GM19463 (cell line): Measurements from ENCODE around the gene DEAF1.
"Not testable (repeated sequence)": the region's sequence is repeated elsewhere in the genome, so short reads cannot be mapped to it uniquely, and the experiment has no call there.

Experiments
- ATAC-seq: cut with Tn5 transposase; IDR thresholded peaks from one replicate; pipeline ENCODE4 v1.9.1; 2021; ENCODE audit warnings: mild to moderate bottlenecking, moderate library complexity; ENCODE audit not compliant: unreplicated experiment

DEAF1 gene

DNA sequence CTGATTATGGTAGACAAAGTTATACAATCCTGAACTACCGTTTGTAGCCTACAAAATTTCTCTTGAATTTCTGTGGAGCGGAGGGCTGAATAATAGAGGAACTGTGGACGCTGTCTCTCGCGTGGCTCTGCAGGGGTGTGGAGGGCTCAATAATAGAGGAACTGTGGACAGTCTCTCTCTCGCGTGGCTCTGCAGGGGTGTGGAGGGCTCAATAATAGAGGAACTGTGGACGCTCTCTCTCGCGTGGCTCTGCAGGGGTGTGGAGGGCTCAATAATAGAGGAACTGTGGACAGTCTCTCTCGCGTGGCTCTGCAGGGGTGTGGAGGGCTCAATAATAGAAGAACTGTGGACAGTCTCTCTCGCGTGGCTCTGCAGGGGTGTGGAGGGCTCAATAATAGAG lies 41.9 kb downstream of the DEAF1 start:
- ATAC-seq: not testable (repeated sequence)

DNA sequence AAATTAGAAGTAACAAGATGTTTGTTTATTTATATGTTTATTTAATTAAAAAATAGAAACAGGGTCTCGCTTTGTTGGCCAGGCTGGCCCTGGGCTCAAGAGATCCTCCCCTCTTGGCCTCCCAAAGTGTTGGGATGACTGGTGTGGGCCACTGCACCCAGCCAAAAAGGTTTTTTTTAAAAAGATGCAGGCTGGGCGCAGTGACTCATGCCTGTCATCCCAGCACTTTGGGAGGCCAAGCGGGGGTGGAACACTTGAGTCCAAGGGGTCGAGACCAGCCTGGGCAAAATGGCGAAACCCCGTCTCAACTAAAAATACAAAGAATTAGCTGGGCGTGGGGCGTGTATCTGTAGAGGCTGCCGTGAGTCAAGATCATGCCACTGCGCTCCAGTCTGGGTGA lies 44.5 kb downstream of the DEAF1 start:
- ATAC-seq: no peak

GRCh38 chr11:647672-648158 lies 47.3 kb downstream of the DEAF1 start:
- ATAC-seq: not testable (repeated sequence)

- no peak for ATAC-seq
Observed at GRCh38 chr11:646214-646613, 48.8 kb downstream of the DEAF1 start.

DNA sequence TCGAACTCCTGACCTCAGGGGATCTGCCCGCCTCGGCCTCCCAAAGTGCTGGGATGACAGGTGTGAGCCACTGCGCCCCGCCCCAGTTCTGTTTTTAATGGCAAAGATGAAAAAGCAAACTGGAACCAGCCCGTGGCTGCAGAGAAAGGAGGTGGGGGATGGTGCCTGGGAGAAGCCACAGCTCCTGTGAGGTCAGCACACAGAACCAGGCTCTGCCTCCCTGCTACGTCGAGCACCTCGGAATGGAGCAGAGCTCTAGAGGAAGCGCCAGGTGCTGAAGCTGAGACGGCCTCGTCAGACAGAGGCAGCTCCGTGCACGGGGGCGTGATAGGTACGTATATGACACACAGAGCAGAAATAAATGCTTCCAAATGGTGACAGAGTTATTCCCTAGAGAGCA lies 49.5 kb downstream of the DEAF1 start:
- ATAC-seq: no peak

GRCh38 chr11:643849-644738 lies 50.9 kb downstream of the DEAF1 start:
- no peak for ATAC-seq

- no peak for ATAC-seq
Observed at GRCh38 chr11:643366-643765, 51.7 kb downstream of the DEAF1 start.

GRCh38 chr11:641806-642370 lies 53.1 kb downstream of the DEAF1 start:
- no peak for ATAC-seq

GRCh38 chr11:640021-640706 lies 54.9 kb downstream of the DEAF1 start:
- no peak for ATAC-seq

GRCh38 chr11:639332-639955 lies 55.6 kb downstream of the DEAF1 start:
- no peak for ATAC-seq

DNA sequence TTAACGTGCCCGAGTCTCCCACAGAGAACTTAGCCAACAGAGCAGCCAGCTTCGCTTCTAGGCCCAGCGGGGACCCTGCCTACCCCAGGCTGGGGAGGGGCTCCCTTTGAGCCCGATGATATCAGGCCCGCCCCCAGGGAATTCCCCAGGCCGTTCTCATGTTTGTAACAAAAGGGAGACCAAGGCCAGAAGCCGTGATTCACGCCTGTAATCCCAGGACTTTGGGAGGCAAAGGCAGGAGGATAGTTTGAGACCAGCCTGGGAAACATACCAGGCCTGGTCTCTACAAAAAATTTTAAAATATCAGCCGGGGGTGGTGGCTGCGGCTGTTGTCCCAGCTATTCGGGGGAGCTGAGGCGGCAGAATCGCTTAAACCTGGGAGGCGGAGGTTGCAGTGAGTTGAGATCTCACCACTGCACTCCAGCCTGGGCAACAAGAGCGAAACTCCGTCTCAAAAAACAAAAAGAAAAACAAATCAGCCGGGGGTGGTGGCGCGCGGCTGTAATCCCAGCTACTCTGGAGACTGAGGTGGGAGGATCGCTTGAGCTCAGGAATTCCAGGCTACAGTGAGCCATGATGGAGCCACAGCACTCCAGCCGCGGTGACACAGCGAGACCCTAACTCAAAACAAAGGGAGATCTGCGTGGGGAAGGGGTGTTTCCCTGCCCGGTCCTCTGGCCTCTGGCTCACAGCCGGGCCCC lies 56.2 kb downstream of the DEAF1 start:
- ATAC-seq: no peak

DNA sequence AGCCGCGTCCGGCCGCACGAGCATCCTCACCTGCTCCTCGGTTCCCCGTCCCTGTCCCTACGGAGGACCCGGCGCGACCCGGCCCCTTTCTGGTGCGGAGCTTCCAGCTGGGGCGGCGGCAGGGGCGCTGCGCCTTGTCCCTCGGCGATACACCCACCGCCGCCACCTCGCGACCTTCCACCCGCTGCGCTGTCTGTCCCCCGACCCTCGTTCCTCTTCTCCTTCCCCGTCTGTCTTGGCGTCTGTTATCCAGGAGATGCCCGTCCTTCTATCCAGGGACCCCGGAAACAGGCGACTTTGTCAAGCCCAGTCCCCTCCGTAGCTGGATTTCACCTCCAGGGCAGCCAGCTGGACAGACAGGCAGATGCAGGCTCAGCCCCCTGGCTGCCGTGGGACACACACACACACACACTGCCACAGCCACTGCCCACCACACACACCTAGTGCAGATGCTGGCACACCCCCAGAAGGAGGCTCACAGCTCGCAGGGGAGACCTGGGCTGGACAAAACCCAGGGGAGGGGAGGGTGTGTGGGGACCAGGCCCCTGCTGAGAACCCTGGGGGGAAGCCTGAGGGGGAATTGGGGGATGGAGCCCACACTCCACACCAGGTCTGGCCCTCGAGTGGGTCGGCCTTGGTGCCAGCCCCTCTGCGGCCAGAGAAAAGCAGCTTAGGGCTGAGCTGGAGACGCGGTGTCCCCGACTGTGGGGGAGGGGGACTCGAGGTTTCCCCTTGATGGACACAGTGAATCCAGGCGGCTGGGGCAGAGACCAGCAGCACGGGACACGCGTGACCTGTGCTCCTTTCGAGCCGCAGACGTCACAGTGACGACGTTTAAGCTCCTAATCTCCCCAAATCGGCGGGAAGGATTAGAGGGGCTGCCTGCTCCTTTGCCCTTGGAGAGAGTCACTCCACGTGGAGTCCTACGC lies 57.2 kb downstream of the DEAF1 start:
- ATAC-seq: no peak

- no peak for ATAC-seq
Observed at GRCh38 chr11:637333-637592, 57.8 kb downstream of the DEAF1 start.

DNA sequence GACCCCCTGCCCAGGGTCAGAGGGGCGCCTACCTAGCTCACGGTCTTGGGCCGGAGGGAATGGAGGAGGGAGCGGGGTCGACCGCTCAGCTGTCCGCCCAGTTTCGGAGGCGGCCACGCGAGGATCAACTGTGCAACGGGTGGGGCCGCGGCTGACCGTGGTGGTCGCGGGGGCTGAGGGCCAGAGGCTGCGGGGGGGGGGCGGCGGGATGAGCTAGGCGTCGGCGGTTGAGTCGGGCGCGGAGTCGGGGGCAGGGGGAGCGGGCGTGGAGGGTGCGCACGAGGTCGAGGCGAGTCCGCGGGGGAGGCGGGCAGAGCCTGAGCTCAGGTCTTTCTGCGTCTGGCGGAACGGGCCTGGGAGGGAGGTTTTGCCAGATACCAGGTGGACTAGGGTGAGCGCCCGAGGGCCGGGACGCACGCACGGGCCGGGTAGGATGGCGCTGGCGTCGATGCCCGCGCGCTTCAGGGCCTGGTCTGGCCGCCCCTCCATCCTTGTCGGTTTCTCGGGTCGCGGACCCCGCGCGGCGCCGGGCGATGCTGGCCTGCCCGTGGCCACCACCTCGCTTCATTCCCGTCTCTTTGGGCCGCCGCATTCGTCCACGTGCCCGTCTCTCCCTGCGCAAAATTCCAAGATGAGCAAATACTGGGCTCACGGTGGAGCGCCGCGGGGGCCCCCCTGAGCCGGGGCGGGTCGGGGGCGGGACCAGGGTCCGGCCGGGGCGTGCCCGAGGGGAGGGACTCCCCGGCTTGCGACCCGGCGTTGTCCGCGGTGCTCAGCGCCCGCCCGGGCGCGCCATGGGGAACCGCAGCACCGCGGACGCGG lies 58.3 kb downstream of the DEAF1 start, which contains the start of gene DRD4:
Gene DRD4, plus strand, starts transcription at position 759 of the 822 bp plus-strand sequence. Its CDS starts 36 bp downstream, at position 795.
- ATAC-seq: no peak

GRCh38 chr11:635945-636510 lies 59.0 kb downstream of the DEAF1 start:
- ATAC-seq: no peak

DNA sequence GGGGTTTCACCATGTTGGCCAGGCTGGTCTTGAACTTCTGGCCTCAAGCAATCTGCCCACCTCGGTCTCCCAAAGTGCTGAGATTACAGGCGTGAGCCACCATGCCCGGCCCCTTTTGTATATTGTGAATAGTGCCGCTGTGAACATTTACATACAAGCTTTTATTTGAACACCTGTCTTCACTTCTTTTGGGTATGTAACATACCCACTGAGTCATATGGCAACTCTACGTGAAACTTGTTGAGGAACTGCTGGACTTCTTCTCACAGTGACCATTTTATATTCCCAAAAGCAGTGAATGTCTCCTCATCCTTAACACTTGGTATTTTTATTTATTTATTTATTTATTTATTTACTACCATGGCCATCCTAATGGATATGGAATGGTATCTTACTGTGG lies 64.2 kb downstream of the DEAF1 start:
- no peak for ATAC-seq

- ATAC-seq: no peak
Observed at GRCh38 chr11:629237-629583, 65.8 kb downstream of the DEAF1 start.

DNA sequence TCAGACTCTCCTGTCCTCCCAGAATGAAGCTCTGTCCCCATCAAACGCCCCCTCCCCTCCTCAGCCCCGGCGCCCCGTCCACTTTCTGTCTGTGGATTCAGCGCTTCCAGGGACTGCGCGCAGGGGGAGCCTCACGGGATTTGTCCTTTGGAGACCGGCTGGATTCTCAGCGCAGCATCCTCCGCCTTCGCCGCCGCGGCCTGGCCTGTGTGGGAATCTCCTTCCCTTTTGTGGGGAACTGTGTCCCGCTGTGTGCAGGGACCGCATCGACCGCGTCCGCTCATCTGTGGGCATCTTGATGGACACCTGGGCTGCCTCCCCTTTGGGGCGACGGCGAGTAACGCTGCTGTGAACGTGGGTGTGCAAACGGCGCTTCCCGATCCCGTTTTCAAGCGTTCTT lies 67.0 kb downstream of the DEAF1 start:
- no peak for ATAC-seq

GRCh38 chr11:627308-627576 lies 67.8 kb downstream of the DEAF1 start:
- no peak for ATAC-seq
